HG03066 (cell line): ENCODE measurements around the gene MAPK8.

ENCODE experiments used
- ATAC-seq: cut with Tn5 transposase; IDR thresholded peaks from one replicate; pipeline ENCODE4 v1.9.1; 2021; ENCODE audit warnings: low read depth; ENCODE audit not compliant: unreplicated experiment

The MAPK8 gene

DNA sequence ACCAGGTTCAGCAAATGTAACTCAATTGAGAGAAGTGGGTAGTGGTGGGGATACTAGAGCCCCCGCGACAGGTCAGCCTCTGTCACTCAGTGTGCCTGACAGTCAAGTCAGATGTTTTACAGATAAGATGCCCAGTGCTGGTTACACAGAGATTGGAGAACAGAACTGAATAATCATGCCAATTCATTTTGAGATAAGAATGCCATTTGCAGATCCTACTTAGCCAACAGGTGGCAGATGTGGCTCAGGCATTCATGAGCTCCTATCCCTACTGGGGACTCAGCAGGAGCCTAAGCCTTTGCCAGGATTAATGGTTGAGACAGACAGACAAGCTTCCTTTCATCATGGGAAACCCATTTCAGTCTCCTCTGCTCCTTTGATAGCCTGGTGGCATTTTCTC lies 137.8 kb downstream of the MAPK8 start:
- ATAC-seq, result no peak

DNA sequence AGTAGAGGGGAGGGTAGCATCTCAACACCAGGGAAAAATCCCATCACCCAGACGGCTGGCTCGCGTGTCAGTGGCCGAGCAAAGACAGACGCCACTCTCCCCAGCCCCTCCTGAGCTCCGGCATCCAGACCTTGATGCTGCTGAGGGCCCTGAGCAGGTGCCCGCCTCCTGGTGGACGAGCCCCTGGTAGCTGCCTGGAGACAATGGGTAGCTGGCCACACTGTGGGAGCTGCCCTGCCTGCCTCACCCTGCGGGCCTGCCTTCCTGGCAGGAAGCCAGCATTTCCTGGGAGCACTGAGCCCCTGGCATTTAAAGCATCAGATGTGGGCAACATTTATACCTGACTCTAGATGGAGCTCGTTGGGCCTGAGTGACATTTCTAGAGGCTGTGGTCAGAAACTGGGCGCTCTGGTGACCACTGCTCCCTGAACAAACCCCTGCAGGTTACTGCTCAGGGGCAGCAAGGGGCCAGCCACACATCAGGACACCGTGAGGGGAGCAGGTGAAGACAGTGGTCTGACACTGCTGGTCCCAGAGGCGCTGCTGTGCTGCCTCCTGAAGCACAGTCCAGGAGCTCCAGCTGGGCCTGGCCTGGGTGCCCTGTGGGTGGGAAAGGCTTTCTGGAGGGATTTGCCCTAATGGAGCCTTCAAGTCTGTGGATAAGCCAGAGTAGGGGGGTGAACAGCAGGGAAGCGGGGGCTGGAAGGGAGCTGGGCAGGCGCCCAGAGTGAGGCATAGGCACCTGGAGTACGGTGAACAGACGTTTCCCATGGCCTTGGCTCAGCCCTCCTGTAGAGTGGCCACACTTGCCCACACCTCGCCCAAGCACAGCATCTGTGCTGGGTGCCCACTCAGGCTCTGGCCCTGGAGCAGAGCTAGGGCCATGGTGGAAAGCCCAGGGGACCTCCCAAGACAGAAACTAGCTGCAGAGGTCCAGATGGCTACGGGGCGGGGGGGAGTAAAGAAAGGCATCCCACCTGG lies 138.7 kb downstream of the MAPK8 start:
- no peak for ATAC-seq

DNA sequence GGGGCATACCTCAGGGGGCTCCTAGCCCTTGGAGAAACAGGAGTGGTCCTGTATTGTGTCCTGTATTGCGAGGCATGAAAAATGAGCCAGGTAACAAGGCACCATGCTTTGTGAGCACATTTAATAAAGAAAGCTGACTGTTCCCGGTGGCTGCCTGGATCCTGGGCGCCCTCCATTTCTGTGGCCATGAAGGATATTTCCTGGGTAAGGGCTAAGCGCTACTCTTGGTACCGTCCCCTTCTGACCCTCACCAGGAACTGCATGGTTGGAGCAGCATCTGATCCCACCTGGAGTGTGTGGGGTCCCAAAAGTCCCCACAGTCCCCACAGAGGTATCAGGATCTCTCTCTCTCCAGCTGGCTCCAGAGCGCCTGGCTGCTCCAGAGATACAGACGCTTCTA lies 139.5 kb downstream of the MAPK8 start:
- no peak for ATAC-seq

DNA sequence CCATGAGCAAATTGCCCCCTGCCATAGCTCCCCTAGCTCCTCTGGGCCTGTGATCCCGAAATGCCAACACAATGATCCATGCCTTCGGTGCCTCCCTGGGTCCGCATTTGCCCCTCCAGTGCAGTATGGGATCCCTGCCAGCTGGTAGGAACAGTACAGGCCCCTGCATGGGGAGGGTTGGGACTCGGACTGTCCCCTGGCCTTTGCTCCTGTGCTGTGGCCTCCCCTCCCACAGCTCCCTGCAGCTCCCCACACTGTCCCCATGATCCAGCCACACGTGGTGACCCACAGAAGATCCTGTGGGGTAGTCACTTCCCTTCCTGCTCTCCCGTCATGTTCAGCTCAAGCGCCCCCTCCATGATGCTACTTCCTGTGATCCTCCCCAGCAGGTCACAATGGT lies 140.3 kb downstream of the MAPK8 start:
- ATAC-seq, result no peak

DNA sequence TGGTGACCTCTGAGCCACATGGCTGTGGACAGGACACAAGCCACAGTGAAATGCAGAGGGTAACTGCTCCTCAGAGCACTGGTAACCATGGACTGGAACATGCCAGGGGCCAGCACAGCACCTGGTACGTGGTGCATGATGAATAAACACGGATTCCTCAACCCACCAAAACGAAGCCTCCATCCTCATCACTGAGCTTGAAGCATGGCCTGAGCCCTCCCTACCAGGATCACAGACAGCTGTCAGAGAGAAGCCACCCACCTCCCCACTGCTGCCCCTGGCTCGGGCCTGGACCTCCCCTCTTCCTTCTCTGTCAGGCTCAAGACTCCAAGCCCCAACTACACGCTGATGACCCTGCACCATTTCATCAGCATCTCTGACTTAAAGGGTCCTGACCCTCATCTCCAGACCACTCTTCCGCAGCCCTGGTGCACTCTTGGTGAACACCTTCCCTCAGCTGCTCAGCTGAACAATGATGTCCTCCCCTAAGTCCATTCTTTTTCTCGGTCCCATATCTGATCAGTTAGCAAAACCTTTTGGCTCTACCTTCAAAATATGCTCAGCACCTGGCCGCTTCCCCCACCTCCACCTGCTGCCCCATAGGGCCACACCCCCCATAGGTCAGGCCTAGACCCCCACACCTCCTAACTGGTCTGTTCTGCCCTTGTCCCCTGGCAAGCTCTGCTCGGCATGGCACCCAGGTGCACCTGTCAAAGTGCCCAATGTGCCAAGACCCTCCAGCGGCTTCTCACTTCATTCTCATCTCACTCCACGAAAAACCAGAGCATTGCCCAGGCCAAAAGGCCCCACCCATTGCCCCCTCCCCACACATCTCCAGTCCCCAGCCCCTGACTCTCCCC lies 141.1 kb downstream of the MAPK8 start:
- ATAC-seq, result no peak

DNA sequence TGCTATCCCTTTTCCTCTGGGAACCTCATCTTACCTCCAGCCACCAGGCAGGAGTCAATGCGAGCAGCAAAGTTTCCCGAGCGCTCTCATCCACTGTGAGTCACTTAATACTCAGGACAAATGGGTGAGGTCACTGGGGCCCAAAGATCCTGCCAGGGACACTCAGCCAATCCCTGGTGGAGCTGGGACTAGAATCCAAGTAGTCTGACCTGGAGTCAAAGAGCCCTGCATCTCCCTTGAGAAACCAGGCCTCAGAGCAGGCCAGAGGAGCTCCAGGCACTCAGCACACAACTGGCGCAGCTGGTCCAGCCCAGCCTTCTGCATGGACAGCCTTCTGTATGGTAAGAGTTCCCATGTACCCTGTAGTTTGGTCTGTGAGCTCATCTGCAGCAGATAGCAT lies 142.3 kb downstream of the MAPK8 start:
- ATAC-seq, result no peak

DNA sequence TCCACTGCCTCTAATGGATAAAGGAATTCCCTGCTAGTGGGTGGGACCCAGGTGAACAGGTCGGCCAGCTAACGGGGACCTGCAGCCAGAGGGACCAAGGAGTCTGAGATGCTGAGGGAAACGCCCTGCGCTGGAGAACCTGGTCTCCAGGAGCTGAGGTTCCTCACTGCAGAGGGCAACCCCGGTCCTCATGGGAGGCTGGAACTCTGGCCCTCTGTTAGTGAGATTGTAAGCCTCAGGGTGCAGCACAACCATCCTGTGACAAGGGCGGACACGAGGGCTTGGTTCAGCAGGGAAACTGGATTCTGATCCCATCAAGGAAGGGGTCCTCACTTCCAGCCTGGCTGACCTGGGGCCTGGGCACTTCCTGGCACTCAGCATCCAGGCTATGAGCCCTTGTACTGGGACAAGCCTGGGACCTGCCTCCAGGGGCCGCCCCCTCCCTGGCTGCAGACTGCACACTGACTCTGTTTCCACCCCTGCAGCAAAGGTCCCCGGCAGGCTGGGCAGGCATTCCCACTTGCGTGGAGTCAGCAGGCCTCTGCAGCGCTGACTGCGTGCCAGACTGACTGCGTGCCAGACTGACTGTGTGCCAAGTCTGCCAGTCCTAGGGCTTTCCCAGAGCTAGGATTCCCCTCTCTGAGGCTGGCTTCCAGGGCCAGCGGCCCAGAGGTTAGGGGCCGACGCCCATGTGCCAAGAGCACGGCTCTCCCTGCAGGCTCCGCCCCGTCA lies 143.2 kb downstream of the MAPK8 start:
- ATAC-seq, result no peak

DNA sequence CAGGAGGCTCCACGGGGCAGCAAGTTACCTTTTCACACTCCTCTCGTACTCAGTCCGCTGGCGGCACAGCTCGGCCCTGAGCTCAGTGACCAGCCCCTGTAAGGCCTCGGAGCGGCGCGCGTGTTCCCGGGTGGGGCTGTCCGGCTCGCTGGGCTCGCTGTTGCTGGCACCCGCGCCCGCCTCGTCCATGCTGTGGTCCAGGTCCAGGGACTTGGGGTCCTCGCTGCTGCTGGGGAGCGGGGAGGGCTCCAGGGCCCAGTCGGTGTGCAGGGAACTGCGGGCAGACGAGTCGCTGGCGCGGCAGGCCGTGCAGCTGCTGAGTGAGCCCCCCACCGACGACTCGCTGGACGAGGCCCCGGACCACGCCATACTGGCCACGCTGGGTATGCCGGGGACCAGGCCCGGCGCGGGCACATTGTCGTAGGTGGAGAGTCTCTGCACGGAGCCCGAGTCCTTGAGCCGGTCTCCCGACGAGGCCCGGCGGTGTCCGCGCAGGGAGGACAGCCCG lies 143.8 kb downstream of the MAPK8 start:
- ATAC-seq, result no peak

DNA sequence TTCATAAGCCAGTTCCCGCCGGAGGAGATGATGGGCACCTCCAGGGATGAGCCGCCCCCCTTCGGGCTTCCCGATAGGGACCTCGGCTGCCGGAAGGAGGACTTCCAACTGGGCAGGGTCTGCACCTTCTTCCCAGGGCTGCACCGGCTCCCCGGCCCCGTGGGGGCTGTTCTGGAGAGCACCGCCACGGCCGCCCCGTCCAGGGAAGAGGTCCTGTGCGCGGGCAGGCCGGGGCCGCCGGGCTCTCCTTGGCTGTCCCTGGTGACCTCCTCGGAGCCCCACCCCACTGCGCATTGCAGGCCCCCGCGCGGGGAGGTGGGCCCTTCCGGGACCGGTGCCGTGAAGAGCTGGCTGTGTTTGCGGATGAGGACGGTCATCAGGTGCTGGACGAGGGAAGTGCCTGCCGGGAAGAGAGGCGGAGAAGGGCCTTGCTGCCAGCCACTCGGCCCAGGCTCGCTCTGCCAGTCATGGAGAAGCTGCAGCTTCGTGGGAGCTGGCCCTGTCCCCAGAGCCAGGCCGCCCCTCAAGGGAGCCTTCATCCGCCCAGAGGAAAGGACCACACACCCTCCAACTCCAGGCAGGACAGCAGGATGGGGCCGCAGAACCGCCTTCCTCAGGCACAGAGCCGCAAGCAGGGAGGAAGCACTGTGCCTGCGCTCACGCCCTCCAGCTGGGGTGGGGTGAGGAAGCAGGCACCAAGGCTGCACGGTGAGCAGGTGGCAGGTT lies 144.4 kb downstream of the MAPK8 start:
- ATAC-seq, result no peak

DNA sequence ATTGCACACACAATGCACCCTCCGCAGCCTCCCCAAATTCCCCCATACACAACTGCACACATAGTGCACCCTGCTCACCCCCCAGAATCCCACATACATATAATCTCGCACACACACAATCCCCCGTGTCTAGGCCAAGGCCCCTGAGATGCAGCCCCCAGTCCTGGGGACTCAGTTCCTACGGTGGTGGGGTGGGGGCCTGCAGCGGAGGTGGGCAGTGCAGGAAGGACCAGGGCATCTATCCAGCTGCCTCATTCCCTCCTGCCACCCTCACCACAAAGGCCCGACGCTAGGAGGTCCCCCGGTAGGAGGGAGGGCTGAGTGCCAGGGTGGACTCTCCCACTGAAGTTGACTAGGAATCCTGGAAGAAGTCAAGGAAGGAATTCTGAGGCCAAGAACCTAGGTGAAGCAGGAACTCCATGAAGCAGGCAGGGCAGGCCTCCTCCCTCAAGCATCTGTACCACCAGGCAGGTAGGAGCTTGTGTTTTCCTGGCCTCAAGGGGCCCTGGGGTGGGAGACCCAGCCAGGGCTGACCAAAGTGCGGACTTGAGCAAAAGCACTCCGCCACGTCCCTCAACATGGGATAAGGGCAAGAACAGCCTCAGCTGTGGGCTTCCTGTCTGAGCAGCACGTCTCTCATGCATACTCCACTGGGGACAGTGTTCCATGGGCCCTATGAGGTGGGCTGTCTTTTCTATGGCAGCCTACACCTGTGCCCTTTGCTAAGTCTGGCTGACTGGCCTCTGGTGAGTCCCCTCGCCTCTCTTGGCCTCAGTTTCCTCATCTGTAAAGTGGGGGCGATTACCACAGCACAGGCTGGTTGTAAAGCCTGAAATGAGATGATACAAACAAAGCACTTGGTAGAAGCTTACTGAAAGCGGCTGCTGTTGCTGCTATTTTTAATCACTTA lies 145.7 kb downstream of the MAPK8 start:
- no peak for ATAC-seq

DNA sequence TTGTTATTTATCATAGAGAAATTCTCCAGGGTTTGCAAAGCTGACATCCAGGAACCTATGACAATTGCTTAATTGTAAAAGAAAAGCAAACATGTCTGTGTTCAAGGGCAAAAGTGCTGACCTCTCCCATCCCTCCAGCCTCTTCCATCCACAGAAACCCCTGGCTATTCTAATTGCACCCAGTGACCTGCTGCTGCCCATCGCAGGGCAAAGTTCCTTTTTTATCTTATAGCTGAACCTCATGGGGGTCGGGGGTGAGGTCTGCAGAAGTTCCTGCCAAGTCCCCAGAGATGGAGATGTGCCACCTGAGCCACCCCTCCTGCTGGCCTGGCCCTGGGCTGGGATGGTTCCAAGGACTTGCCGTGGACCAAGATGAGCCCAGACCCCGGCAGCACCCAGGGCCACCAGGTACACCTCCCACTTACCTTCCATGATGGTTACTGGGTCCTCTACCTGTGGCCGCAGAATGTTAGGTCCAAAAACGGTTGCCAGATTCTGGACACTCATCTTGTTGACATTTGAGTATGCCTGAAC lies 146.5 kb downstream of the MAPK8 start:
- no peak for ATAC-seq

DNA sequence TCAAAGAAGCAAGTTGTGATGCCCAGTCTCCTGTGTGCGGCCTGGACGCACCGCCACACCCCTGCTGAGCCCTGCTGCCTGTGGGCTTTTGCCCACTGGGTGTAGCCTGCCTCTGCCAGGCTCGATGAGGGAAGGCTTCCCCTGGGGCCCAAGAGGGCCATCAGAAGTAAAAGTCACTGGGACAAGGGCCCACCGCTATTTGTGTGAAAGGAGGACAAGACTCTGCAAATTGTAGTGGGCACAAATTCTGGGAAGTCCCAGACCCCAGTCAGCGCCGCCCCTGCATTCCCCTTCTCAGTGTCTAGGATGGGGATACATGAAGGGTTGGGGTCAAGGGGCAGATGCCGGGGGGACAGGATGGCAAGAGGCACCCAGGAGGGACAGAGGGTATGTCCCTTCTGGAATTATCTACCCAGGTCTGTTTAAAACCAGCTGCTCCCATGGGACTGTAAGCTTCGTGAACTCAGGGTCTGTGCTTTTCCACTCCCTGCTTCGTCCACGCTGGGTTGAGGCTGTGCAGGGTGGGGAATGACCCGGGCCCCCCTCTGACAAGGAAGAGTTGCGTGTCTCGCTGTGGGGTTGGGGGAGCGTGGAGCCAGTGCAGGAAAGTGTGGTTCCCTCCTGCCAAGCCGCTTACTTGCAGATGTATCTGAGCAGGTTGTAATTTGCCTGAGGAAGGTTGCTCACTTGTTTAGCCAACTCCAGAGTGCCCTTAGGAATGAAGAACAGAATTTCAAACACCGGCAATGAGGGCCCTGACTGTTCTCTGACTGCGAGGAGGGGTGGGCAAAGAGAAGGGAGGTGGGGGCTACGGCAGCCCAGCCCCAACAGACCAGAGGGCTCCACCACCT lies 147.2 kb downstream of the MAPK8 start:
- ATAC-seq, result no peak

DNA sequence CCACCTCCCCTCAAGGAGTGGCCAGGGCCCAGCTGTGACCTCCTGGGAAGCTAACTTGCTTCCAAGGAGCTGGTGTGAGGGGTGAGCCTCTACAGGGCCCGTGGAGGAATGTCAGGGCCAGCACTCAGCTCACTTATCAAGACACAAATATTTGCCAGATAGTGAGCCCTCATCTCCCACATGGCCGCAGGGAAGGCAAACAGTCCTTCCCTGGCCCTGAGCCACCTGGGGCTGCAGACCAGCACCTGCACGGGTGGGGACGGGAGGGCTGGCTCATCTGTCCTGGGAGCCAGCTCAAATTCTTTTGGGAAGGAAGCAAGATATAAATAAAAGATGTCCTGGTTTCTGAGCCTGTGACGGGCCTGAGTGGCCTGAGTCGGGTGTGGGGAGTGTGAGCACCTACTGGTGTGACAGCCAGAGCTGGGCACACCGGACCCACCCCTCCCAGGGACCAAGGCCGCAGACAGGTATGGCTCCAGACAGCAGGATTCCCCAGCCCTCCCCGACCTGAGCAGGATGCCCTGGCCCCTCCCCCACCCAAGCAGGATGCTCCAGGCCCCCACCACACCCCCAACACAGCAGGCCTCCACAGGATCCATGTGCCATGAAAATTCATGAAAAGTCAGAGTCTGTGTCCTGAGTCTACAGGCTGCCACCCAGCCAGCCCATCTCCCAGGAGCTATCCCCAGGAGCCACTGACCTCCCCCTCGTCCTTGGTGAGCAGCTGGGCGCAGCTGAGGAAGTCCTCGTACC lies 148.0 kb downstream of the MAPK8 start:
- no peak for ATAC-seq

DNA sequence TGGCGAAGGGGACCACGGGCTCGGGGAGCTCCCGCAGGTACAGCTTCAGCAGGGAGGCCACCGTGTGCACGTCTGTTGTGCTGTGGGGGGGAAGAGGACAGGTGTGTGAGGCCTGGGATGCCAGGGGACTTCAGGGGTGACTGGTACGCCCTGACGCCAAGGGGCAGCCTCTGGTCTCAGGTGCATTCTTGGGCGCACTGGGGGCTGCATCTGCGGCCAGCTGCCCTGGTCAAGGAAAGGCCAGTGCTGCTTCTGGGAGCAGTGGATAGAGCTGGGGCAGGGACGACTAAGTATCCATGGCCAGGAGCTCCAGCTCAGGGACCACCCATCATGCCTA lies 148.5 kb downstream of the MAPK8 start:
- ATAC-seq, result no peak

DNA sequence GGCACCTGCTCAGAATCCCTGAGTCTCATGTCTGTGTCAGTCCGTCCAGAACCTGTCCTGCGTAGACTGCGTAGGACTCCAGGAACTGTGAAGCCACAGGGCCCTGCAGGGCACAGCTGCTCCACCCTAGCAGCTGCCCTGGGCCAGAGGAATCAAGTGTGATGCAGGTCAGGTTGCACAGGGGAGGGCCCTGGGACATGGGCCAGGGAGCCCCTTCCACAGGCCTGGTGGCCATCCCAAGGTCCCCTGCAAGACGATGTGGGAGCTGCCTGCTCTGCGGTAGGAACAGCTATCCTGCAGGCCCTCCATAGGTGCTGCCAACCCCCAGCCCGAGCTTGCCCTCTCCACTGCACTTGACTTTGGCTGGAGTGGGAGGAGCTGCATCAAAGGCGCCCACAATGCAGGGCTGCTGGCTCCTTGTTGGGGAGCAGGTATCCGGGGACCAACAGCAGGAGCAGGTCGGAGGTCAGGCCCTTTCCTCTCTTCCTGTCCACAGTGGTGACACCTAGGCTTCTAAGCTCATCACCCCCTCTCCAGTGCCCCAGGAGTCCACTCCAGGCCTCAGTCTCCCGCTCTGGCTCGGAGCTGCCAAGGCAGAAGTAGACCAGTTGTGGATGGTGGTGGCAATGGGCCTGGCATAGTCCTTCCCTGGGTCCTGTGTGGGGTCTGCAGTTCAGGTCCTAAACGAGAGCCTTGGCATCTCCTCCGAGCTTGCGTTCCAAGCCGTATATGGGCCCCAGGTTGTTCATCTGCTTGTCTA lies 149.1 kb downstream of the MAPK8 start:
- ATAC-seq, result no peak

DNA sequence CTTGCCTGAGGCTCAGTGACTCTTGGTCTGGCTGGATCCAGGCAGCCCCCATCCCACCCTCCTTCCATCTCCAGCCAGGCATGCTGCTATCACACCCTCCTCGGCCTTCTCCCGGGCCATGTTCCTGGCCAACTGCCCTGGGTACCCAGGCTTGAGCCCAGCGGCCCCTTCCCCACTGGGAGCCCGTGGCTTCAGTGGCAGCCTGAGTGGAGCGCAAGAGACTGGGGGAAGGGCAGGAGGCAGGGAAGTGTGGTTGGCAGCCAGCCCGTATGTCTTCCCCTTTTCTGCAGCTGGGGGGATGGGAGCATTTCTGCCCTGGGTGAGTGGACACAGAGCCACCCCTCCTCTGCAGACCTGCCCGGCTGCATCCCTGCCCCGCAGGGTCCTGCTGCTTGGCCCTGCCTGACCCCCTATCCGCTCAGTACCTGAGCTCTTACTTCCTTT lies 149.9 kb downstream of the MAPK8 start:
- no peak for ATAC-seq
